Measurements from ENCODE around the gene RPTOR.
A peak's percentile ranks its signal among the peaks of the same experiment; 100 is the strongest.
"Not testable (repeated sequence)": the region's sequence is repeated elsewhere in the genome, so short reads cannot be mapped to it uniquely, and the experiment has no call there.

The RPTOR gene

DNA sequence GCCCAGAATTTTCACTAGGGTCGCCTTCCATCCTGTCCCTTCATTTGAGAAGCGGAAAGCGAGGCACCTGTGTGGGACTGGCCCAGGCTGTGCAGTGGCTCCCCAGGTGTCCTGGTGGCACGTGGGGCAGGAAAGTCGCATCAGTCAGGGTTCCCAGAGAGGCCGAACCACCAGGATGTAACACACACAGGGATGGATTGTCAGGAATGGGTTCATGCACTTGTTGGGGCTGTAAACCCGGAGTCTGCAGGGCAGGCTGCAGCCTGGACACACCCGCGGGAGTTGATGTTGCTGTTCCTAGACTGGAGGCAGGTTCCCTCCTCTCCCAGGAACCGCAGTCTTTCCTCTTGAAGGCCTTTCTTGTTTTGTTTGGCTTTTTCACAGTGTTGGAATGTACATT is 30.7 kb upstream of the RPTOR start:
- no peak overlapping the region for H3K4me3 ChIP-seq (ENCODE audit: low read depth, low read length)

DNA sequence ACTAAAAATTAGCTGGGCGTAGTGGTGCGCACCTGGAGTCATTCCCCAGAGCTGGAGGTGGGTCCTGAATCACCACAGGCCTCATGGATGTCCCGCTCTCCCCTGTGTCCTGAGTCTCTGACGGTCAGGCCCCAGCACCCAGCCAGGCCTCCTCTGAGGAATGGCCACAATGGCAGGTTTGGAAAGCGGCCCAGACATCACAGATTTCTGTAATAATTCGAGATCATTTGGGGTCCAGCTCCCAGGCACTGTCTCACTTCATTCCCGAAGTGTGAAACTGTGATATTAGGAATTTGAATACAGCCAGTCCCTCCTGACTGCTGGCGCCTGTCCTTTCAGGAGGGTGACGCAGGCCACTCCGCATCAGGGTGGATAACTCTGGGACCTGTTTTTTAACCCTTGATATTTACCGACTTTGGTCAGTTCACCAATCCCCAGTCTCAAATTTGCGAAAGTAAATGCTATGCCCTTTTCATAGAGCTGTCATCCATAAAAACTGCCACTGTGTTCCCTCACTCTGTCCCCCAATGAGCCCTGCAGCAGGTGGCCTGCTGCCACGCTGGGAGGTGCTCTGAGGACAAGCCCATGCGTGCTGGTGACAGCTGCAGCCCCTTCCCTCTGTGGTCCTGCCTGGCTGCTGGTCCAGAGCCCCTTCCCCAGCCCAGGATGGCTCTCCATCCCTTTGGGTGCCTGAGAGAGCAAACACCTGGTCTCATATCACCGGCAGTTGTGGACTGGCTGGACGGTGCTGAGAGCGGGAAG is 28.3 kb upstream of the RPTOR start:
- no peak overlapping the region for H3K4me3 ChIP-seq (ENCODE audit: low read depth, low read length)

DNA sequence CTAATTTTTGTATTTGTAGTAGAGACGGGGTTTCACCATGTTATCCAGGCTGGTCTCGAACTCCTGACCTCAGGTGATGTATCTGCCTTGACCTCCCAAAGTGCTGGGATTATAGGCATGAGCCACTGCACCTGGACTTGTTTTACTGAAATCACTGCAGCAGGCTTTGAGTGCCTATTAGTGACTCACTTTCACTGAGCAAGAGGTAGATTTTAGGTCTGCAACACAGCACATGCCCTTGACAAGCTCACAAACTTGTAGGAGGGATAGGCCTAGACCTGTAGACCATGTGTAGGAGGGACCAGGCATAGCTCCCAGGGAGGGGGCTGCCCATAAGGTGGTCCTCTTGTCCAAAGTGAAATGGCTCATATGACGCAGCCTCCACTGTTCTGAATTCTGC is 27.0 kb upstream of the RPTOR start:
- no peak overlapping the region for H3K4me3 ChIP-seq (ENCODE audit: low read depth, low read length)

DNA sequence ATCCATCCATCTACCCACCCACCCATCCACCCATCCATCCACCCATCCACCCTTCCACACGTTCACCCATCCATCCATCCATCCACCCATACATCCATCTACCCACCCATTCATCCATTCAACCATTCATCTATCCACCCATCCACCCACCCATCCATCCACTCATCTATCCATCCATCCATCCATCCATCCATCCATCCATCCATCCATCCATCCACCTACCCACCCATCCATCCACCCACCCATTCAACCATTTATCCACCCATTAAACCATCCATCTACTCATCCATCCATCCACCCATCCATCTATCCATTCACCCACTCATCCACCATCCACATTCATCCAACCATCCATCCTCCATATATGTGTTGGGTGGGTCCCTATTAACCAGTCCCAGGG is 26.2 kb upstream of the RPTOR start:
- no peak overlapping the region for H3K4me3 ChIP-seq (ENCODE audit: low read depth, low read length)

DNA sequence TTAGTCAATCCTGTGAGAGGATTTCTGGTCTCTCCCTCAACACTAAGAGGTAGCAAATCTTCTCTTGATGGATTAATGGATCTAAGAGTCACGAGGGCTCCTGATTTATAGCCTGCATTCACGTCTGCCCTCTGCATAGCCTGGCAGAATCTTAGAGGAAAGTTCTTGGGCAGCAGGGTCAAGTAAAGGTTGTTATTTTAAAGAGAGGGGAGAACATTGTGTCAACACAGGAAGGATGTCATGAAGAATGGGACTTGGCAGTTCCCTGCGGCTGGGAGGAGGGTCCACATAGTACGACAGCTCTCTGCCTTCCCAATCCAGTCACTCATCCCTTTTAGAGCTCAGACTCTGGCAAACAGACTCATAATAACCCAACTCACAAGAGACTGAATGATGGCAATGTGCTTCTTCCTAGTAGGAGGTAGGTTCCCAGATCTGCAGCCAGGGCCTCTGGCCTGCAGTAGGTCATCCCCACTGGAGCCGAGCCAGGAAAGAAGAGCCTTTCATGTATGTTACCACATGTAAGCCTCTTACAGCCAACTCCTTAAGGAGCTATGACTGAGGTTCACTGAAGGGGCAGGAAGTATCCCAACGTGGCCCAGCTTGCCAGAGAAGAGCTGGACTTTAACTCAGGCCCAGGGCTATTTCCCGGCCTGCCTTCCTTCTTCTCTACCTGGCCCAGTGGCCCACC is 25.4 kb upstream of the RPTOR start:
- no peak overlapping the region for H3K4me3 ChIP-seq (ENCODE audit: low read depth, low read length)

DNA sequence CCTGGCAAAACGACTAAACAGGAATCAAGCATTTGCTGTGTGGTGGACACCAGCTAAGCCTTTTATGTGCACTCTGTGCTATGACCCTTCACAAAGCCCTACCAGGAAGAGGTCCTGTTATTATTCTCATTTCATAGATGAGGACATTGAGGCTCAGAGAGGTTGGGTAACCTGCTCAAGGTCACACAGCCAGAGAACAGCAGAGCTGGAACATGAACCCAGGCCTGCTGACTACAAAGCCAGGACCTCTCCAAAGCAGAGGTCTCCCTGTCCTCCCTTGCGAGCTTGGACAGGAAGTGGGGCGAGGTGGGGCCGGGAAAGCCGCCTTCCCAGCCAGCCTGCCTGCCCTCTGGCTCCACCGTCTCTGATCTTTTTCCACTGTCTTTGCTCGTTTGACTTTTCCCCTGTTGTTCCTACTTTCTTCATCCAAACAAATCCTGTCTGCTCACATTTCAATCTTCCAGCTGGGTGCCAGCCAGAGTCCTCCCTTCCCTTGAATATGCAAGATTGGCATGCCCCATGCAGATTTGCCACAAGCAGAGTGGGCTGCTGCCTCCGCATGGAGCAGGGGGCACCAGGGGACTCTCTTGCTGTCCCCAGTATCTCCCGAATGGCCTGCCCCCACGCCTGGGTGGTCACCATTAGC is 23.7 kb upstream of the RPTOR start:
- no peak overlapping the region for H3K4me3 ChIP-seq (ENCODE audit: low read depth, low read length)

DNA sequence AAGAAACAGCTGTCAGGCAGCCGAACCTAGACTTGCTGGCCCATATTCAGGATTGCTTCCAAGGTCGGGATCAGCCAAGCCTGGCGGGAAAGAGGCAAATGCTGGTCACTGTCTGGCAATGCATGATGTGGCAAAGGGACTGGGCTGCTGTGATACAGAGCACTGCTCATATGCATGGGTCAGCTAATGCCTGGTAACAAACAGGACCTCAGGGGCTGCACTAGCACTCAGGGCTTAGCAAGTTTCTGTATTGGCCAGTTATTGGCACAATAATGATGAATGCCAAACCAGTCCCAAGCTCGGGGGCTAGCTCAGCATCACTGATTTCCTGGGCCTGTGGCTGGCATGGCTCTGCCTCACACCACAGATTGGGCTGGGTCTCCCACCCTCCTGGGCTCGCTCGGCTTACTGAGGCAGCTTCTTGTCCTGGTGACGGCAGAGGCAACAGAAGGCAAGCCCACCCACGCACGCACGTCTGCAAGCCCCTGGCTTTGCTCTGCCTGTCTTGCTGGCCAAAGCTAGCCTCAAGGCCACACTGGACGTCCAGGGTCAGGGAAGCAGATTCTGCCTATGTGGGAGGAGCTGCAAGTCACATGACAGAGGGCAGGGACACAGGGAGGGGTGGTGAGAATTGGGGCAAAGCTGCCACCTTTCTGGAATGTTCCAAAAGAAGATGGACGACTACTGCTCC is 21.4 kb upstream of the RPTOR start:
- no peak overlapping the region for H3K4me3 ChIP-seq (ENCODE audit: low read depth, low read length)

DNA sequence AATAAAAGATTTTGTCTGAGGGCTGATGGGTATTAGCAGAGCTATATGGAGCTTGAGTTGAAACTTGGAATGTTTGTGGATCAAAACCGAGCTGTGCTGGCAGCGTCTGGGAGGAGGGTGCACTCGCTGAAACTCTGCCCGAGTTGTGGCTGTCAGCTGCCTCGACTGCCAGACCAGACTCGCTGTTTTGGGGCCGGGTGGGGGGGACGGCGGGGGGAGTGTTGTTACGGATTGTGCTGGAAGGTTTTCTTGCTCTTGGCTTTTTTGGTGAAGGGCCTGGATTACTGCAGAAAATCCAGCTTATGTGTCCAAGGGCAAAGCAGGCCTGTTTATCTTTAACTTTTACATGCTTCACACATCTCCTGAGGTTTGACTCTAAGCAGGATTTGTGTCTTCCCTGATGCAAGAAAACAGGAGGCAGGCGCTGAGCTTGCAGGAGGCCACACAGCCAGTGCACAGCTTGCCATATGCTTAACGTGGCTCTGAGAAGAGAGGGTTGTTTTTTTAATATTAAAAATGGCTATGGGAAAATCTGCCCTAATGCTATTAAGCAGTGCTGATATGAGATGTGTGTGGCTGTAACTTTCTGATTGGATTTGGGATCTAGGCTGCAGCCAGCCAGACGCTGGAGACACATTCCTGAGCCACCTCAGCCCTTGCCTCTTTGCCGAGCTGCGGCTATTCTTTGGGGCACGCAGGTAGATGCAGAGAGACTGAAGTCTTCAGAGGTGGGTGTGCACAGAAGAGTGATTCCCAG is 20.5 kb upstream of the RPTOR start:
- no peak overlapping the region for H3K4me3 ChIP-seq (ENCODE audit: low read depth, low read length)

DNA sequence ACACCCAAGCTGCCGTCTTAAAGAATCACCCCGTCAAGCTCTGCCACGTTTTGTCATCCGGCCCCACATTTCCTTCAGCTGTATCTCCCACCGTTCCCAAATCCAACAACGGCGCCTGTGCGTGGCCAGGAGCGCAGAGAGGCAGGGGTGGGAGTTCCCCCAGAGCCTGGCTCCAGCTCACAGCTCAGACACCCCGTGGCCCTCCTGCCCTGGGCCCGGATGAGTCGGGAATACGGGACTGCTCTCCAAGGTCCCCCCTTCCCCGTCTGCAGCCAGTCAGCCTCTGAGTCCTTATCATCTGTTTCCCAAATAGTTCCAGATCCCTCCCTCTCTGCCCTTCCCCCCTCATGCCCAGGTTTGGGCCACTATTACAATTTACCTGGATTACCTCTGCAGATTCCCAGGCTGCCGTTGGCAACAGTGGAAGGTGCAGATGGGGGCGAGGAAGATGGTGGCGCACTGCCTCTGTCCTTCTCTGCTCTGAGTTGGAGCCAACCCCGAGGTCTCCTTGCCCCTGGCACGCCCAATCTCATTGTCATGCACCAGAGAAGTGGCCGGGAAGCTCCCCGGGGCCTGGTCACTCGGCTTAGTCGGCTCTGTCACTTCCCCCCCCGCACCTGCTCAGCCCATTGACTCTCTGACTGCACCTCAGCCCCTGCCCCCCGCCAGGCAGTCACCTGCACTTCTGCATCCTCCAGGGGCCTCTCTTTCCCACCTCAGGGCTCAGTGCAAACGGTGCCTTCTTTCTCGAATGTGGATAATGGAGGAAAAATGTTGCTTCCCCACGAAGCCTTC is 18.3 kb upstream of the RPTOR start:
- H3K4me3 ChIP-seq (ENCODE audit: low read depth, low read length): no peak overlapping the region

DNA sequence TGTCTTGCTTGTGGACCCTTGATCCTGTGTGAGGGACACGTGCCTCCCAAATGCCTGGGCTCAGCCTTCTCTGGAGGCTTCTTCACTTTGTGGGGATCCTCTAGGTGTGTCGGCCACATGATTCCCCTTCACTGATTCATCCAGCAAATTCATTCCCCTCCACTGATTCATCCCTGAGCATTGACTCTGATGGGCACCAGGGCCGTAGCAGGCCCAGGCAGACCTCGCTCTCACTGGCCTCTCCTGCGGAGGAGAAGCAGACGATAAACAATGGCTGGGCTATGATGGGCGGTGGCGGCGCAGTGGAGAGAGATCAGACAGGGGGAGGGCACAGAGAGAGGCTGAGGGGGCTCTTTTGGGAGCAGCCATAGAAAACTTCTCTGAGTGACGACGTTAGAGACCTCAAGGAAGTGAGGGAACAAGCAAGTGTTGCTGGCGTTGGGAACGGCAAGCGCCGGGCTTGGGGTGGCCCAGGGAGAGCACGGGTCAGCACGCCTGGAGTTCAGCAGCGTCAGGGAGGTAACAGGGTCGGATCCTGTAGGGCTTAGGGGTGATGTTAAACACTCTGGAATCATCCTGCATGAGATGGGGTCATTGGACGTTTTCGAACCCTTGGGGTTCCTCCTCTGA is 17.5 kb upstream of the RPTOR start:
- H3K4me3 ChIP-seq (ENCODE audit: low read depth, low read length): no peak overlapping the region

DNA sequence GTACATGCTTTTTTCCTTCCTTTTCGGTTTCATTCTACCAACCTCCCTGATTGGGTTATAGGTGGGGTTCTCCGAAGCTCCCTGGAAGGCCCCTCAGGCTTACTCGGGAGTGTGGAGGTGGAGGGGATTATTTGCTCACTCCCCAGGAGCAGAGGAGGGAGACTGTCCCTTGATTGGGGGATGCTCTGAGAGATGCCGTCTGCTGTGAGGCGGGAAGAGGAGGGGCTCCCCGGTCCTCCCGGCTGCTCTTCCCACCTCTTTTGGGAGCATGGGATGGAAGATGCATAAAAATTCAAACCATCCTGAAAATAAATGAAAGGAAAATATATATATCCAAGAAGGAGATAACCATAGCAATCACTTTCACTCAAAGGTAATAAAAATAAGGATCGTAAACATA is 16.1 kb upstream of the RPTOR start:
- H3K4me3 ChIP-seq (ENCODE audit: low read depth, low read length): no peak overlapping the region

DNA sequence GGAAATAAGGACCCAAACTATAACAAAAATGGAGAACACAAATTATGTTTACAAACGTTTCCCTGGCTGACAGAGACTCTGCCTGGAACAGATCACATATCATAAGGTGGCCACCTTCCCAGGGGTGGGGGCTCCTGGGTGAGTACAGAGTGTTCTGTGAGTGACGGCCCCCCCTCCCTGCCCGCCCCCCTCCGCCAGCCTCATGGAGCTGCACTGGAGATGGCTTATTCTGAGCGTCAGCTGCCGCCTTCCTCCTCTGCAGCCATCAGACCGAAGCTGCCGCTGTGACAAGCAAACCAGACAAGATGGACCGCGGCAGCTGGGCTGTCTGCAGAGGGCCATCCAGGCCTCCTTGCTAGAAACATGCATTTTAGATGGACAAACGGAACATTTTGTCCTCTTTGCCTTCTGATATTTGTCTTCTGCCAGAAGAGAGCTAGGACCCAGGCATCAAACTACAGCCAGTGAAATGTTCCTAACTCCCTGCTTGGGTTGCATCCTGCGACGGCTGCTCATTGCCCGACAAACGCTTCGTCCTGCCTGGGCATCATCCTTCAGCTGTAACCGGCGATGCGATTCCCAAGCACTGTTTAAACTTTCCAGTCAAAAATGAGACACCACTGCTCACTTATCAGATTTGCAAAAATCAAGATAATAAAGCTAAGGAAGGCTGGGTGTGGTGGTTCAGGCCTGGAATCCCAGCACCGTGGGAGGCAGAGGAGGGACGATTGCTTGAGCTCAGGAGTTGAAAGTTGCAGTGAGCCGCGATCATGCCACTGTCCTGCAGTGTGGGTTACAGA is 15.3 kb upstream of the RPTOR start:
- no peak overlapping the region for H3K4me3 ChIP-seq (ENCODE audit: low read depth, low read length)

DNA sequence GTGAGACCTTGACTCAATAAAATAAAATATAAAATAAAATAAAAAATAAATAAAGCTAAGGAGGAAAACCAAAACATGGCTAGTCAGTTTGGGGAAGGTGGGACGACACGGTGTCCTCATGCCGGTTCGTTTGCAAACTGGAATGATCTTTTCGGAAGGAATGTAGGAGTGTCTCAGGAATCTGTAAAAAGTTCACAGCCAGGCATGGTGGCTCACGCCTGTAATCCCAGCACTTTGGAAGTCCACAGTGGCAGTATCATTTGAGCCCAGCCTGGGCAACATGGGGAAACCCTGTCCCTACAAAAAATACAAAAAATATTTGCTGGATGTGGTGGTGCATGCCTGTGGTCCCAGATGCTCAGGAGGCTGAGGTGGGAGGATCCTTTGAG is 14.7 kb upstream of the RPTOR start:
- H3K4me3 ChIP-seq (ENCODE audit: low read depth, low read length): no peak overlapping the region

DNA sequence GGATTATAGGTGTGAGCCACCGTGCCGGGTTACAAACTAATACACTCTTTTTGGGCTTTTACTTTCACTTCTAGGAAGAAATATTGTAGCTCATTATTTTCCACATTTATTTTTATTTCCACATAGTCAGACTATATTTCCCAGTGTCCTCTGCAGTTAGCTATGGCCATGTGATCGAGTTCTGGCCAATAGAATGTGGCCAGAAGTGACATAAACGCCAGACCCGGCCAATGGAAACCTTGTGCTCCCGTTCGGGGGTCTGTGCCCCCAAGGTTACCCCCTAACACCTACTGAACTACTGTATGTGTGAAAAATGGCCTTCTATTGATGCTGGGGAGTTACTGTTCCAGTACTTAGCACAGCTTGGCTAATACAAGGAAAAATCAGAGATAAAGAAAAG is 13.2 kb upstream of the RPTOR start:
- no peak overlapping the region for H3K4me3 ChIP-seq (ENCODE audit: low read depth, low read length)

DNA sequence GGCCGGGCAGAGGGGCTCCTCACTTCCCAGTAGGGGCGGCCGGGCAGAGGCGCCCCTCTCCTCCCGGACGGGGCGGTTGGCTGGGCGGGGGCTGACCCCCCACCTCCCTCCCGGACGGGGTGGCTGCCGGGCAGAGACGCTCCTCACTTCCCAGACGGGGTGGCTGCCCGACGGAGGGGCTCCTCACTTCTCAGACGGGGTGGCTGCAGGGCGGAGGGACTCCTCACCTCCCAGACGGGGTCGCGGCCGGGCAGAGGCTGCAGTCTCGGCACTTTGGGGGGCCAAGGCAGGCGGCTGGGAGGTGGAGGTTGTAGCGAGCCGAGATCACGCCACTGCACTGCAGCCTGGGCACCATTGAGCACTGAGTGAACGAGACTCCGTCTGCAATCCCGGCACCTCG is 7.3 kb upstream of the RPTOR start:
- not testable (repeated sequence) for H3K4me3 ChIP-seq (ENCODE audit: low read depth, low read length)

DNA sequence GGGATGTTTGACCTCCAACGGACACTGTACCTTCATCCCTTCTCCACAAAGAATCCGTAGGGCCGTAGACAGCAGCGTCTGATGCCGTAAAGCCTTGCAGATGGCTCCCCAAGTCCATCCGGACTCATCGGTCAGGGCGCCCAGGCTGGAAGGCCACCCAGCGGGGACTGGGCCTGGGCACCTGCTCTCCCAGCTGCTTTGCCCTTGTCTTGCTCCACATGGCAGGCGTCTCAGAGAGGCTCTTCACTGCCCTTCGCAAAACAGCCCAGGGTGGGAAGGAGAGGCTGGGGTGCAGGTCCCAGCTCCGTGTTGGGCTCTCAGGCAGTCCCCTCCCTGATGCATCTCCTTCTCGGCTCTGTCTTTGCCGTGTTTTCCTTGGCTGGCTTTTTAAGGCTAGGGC is 6.2 kb upstream of the RPTOR start:
- H3K4me3 ChIP-seq (ENCODE audit: low read depth, low read length): no peak overlapping the region

DNA sequence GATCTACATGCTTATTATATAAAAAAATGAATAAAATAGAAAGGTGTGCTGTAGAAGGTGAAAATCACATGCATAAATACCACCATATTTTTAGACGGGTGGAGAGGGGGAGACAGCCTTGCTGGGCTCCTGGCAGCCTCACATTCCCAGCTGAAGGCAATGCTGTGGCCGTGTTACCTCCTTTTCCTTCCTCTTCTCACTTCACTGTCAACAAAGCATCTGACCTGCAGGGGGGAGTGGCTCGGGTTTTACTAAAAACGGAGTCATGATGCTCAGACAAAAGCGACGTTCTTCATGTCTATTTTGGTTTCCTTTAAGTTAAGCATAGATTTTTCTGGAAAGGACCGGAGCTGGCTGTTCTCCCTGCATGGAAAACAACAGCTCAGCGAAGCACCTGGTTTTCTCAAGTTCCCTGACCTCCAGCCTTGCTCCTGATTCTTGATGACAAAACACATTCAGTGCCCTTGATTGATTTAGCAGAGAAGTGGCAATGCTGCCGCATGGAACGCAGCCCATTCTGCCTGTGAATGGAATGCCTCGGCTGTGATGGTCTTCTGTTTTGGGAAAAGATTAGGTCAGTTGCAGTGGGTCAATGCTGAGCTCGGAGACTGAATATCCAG is 5.5 kb upstream of the RPTOR start:
- H3K4me3 ChIP-seq (ENCODE audit: low read depth, low read length): no peak overlapping the region

DNA sequence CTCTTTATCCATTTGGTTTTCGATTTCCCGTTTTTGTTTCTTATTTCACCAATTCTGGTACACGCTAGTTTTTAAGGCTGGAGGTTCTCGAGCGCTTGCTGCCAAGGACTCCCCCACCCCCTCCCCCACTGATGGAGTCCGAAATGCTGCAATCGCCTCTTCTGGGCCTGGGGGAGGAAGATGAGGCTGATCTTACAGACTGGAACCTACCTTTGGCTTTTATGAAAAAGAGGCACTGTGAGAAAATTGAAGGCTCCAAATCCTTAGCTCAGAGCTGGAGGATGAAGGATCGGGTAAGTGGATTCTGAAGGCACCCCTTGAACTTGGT is 825 bp downstream of the RPTOR start:
- H3K4me3 ChIP-seq (ENCODE audit: low read depth, low read length): peak overlapping the region; percentile 98

DNA sequence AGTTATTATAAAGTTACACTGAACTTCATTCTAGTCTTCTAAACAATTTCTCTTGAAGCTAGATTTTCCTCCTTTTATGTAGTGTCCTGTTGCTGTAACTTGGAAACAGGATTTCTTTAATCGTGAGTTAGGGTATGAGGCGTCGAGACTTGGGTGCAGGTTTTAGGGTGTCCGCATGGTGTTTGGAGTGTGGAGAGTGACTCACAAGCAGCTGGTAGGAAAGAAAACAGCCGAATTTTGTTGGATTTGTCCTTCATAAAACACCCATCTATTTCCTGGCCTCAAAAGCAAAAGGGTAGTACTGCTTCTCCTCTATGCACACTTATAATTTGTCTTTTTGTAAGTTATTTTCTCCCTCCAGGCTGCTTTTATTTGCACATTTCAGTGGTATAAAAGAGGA is 1.6 kb downstream of the RPTOR start:
- H3K4me3 ChIP-seq (ENCODE audit: low read depth, low read length): peak overlapping the region; percentile 98
